GM12878 (cell line): Measurements from ENCODE around the gene NDUFA13. TPM values are rescaled to one million over a fixed set of nuclear protein-coding genes. Genes with fewer than 3 reads are reported as not detected.

ENCODE experiments used
- BMI1 ChIP-seq: fragments of 450-650 bp; IDR thresholded peaks from 2 replicates; pipeline ENCODE4 v1.6.1; 2016; ENCODE audit warnings: mild to moderate bottlenecking, moderate library complexity, borderline replicate concordance
- CEBPZ ChIP-seq: fragments of 150-350 bp; IDR thresholded peaks from 2 replicates; pipeline ENCODE4 v1.6.1; 2016; ENCODE audit warnings: low read depth, low read length
- EED ChIP-seq: sonication (generic); IDR thresholded peaks from 2 replicates; pipeline ENCODE4 v1.6.1; 2016; ENCODE audit warnings: antibody characterized with exemption, low read depth
- IKZF1 ChIP-seq: fragments of 450-650 bp; conservative IDR thresholded peaks from 2 replicates; pipeline ENCODE4 v1.6.1; 2017; ENCODE audit warnings: antibody characterized with exemption, mild to moderate bottlenecking
- IRF4 ChIP-seq: IDR thresholded peaks from 2 replicates; pipeline ENCODE4 v1.6.1; 2011; ENCODE audit warnings: low read depth, low read length
- MTA2 ChIP-seq: fragments of 450-650 bp; IDR thresholded peaks from 2 replicates; pipeline ENCODE4 v1.6.1; 2016; ENCODE audit warnings: low read depth, mild to moderate bottlenecking, moderate library complexity
- NR2C1 ChIP-seq: fragments of 450-650 bp; IDR thresholded peaks from 2 replicates; pipeline ENCODE4 v1.6.1; 2017; ENCODE audit warnings: antibody characterized with exemption, mild to moderate bottlenecking, moderate library complexity
- NR2F1 ChIP-seq: fragments of 450-650 bp; conservative IDR thresholded peaks from 2 replicates; pipeline ENCODE4 v1.6.1; 2017; ENCODE audit warnings: mild to moderate bottlenecking
- POLR2AphosphoS5 ChIP-seq: IDR thresholded peaks from 2 replicates; pipeline ENCODE4 v1.6.1; 2011; ENCODE audit warnings: mild to moderate bottlenecking, low read length, inconsistent platforms
- RELB ChIP-seq: fragments of 450-650 bp; IDR thresholded peaks from 2 replicates; pipeline ENCODE4 v1.6.1; 2017; ENCODE audit warnings: low read depth, mild to moderate bottlenecking, moderate library complexity
- RUNX3 ChIP-seq: IDR thresholded peaks from 2 replicates; pipeline ENCODE4 v1.6.1; 2012; ENCODE audit warnings: low read length, inconsistent platforms
- SUPT20H ChIP-seq: IDR thresholded peaks from 2 replicates; pipeline ENCODE4 v1.6.1; 2011; ENCODE audit warnings: low read depth, mild to moderate bottlenecking, low read length, moderate library complexity, borderline replicate concordance; ENCODE audit not compliant: control insufficient read depth
- TAF1 ChIP-seq: IDR thresholded peaks from 2 replicates; pipeline ENCODE4 v1.6.1; 2011; ENCODE audit warnings: mild to moderate bottlenecking, low read depth, low read length, borderline replicate concordance
- USF2 ChIP-seq: IDR thresholded peaks from 2 replicates; pipeline ENCODE4 v1.6.1; 2011; ENCODE audit warnings: low read depth, low read length, improper control_type of control experiment, borderline replicate concordance
- polyA plus RNA-seq, 11 experiments: library from polyadenylated mRNA; depleted of rRNA in 4 of 11; unstranded in 6 of 11; stranded (reverse) in 5 of 11; fragments of >200 nt; fragmentation: Nextera tagmentation in 4 of 11; fragmentation: Illumina TruSeq in 1 of 11; extraction: Ambion mirVana in 4 of 11; extraction: Trizol in 1 of 11; gene quantifications; 1 replicate in 1 of 11; 2 replicates in 10 of 11; pipeline versions ENCODE4 v1.2.1 to v1.2.3, GENCODE V29; 2011 to 2016; ENCODE audit warnings: inconsistent platforms in 2 of 11, missing spikeins in 2 of 11, low read depth in 1 of 11
- total RNA-seq, 4 experiments: library from RNA; depleted of rRNA in 3 of 4; stranded (reverse); fragments of >200 nt in 3 of 4; fragmentation: Illumina TruSeq in 1 of 4; extraction: Trizol in 1 of 4; gene quantifications; 2 replicates each; pipeline versions ENCODE4 v1.2.1 to v1.2.3, GENCODE V29; 2013 to 2021
- TF ChIP-seq, protein P1 (sequence below): fragments of 450-650 bp; IDR thresholded peaks from 2 replicates; pipeline ENCODE4 v1.6.1; 2017; ENCODE audit warnings: mild to moderate bottlenecking, moderate library complexity
- TF ChIP-seq, protein P2 (sequence below): fragments of 150-350 bp; IDR thresholded peaks from 2 replicates; pipeline ENCODE4 v1.6.1; 2014; ENCODE audit warnings: mild to moderate bottlenecking, low read depth, low read length

NDUFA13 gene
- total and polyA plus RNA-seq, 10 of the 15 experiments (the other 5 are each of a cell fraction or from before 2014, with no cell fraction given): 224 to 586 (median 456) TPM

DNA sequence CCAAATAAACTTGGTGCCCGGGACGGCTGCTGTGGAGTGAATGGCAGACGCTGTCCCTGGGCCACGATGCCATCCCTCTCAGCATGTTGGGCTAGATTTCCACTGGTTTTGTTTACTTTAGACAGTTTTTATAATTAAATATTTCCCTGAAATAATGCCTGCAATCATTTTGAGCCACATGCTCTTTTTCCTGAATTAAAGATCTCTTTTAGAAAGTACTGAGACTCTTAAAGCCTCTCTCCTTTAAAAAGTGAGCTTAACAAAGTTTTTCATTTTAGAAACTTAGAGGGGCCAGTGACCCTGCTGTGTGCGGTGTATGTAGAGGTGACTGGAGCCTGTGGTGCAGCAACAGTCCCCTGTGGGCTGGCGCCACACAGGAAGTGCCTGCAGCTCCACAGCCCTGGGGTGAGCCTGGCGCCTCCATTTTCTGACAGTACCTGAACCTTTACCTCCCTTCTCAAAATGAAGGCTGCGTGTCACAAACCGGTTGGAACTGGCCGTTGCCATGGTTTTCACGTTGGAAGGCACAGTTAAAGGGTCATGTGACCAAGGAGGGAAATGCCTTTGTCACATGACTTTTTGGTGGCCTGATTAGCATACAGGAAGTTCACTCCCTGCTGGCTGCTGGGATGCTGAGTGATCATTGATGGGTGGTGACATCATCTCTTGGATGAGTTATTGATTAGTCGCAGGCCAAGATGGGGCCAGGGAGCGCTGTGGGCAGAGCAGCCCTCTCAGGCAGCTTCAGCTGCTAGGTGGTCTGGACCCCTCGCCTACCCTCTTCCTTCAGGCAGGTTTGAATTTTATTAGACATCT is 26.9 kb upstream of the NDUFA13 start (continued):
- TF ChIP-seq RELB (peak; percentile 88), CEBPZ (no peak), EED (no peak), SUPT20H (no peak), POLR2AphosphoS5 (peak; percentile 74), RUNX3 (peak; percentile 68), BMI1 (peak; percentile 91), TAF1 (peak; percentile 74; the same call in 1 of the 2 replicates), NR2F1 (peak; percentile 39; the same call in 1 of the 2 replicates), USF2 (peak; percentile 90), MTA2 (no peak), NR2C1 (peak; percentile 67; the same call in 1 of the 2 replicates), IKZF1 (peak; percentile 43), IRF4 (0 out of 2 replicates have a peak, but pooled peaks have one; percentile 40)
- TF ChIP-seq, protein P1, sequence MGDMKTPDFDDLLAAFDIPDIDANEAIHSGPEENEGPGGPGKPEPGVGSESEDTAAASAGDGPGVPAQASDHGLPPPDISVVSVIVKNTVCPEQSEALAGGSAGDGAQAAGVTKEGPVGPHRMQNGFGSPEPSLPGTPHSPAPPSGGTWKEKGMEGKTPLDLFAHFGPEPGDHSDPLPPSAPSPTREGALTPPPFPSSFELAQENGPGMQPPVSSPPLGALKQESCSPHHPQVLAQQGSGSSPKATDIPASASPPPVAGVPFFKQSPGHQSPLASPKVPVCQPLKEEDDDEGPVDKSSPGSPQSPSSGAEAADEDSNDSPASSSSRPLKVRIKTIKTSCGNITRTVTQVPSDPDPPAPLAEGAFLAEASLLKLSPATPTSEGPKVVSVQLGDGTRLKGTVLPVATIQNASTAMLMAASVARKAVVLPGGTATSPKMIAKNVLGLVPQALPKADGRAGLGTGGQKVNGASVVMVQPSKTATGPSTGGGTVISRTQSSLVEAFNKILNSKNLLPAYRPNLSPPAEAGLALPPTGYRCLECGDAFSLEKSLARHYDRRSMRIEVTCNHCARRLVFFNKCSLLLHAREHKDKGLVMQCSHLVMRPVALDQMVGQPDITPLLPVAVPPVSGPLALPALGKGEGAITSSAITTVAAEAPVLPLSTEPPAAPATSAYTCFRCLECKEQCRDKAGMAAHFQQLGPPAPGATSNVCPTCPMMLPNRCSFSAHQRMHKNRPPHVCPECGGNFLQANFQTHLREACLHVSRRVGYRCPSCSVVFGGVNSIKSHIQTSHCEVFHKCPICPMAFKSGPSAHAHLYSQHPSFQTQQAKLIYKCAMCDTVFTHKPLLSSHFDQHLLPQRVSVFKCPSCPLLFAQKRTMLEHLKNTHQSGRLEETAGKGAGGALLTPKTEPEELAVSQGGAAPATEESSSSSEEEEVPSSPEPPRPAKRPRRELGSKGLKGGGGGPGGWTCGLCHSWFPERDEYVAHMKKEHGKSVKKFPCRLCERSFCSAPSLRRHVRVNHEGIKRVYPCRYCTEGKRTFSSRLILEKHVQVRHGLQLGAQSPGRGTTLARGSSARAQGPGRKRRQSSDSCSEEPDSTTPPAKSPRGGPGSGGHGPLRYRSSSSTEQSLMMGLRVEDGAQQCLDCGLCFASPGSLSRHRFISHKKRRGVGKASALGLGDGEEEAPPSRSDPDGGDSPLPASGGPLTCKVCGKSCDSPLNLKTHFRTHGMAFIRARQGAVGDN: 0 out of 2 replicates have a peak, but pooled peaks have one; percentile 38
- TF ChIP-seq, protein P2, sequence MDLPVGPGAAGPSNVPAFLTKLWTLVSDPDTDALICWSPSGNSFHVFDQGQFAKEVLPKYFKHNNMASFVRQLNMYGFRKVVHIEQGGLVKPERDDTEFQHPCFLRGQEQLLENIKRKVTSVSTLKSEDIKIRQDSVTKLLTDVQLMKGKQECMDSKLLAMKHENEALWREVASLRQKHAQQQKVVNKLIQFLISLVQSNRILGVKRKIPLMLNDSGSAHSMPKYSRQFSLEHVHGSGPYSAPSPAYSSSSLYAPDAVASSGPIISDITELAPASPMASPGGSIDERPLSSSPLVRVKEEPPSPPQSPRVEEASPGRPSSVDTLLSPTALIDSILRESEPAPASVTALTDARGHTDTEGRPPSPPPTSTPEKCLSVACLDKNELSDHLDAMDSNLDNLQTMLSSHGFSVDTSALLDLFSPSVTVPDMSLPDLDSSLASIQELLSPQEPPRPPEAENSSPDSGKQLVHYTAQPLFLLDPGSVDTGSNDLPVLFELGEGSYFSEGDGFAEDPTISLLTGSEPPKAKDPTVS: no peak
